ENCODE measurements around the gene ADCY4. TPM values are rescaled to one million over a fixed set of nuclear protein-coding genes. Genes with fewer than 3 reads are reported as not detected.
"Not testable (repeated sequence)": the region's sequence is repeated elsewhere in the genome, so short reads cannot be mapped to it uniquely, and the experiment has no call there.

ADCY4 gene
- total RNA-seq, 1 donor from 2014 or later, result 0.46 TPM

DNA sequence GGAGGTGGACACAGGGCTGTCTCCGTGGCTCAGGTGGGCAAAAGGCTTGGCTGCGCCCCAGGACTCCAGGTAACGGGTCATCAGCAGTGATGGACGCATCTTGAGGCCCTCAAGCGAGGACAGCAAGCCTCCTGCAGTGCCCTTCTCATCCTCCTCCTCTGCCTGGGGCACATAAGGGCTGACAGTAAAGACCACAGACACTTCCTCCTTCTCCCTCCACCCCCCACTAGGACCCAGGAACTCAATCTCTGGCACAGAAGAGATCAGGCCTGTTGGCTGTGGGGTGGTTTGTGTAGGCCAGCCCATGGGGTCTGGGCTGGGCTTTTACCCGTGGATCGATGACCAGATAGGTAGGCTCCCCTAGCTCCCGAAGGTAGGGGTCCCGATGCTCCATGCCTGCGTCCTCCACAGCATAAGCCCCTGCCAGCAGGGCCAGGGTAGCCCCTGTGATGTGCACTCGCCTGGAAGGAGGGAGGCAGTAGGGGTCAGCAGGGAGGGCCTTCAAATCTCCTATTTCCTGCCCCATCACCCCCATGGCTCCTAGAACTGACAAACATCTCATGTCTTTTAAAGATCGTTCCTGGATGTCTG, 5.7 kb downstream of the ADCY4 start:
- Mint-ChIP-seq H3K36me3 (ENCODE audit: insufficient read depth) (no peaks in the 10 kb centered on the region), H3K27ac (no peak overlapping the region), H3K4me3 (ENCODE audit: low read depth) (no peak overlapping the region), H3K4me1 (ENCODE audit: low read depth) (peaks cover 3% of the 10 kb centered on the region), H3K9me3 (ENCODE audit: low read depth) (no peaks in the 10 kb centered on the region), H3K27me3 (peaks cover 65% of the 10 kb centered on the region)
- no peak for DNase-seq (ENCODE audit: low spot score, unreplicated experiment)
- TF ChIP-seq, protein P1, sequence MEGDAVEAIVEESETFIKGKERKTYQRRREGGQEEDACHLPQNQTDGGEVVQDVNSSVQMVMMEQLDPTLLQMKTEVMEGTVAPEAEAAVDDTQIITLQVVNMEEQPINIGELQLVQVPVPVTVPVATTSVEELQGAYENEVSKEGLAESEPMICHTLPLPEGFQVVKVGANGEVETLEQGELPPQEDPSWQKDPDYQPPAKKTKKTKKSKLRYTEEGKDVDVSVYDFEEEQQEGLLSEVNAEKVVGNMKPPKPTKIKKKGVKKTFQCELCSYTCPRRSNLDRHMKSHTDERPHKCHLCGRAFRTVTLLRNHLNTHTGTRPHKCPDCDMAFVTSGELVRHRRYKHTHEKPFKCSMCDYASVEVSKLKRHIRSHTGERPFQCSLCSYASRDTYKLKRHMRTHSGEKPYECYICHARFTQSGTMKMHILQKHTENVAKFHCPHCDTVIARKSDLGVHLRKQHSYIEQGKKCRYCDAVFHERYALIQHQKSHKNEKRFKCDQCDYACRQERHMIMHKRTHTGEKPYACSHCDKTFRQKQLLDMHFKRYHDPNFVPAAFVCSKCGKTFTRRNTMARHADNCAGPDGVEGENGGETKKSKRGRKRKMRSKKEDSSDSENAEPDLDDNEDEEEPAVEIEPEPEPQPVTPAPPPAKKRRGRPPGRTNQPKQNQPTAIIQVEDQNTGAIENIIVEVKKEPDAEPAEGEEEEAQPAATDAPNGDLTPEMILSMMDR (IDR thresholded peaks at IDR 0.05; ENCODE audit: unreplicated experiment), result no peak

DNA sequence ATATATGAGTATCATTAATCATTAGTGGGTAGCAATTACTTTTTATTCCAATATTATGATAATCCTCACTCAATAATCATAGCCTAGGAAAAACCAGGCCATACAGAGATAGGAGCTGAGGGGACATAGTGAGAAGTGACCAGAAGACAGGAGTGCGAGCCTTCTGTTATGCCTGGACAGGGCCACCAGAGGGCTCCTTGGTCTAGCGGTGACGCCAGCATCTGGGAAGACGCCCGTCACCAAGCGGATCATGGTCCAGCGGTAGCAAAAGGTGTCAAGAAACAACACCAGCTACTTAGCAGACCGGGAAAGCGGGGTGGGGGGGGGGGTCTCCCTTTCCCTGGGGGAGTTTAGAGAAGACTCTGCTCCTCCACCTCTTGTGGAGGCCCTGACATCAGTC, 7.0 kb downstream of the ADCY4 start:
- DNase-seq (ENCODE audit: low spot score, unreplicated experiment); H3K4me3 Mint-ChIP-seq (ENCODE audit: low read depth): not testable (repeated sequence)
- H3K27me3 Mint-ChIP-seq, result peaks cover 57% of the 10 kb centered on the region

DNA sequence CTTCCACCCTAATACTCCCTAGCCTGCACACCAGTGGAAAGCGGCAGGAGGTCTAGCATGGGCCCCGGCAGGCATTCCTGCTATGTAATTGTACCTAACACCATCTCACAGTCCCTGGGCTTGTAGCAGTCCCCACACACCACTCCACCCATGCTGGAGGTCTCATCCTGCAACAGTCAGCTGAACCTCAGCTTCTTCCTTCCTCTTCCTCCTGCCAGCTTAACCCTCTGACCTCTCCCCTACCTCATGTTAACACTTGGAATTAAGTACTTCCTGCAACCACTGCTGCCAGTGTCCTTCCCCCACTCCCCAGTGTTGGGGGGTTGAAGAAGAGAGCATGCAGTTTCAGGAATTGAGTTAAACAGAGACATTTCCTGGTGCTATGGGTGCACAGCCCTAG, 7.6 kb downstream of the ADCY4 start:
- Mint-ChIP-seq H3K9me3 (ENCODE audit: low read depth) (no peaks in the 10 kb centered on the region), H3K4me3 (ENCODE audit: low read depth) (no peak overlapping the region), H3K36me3 (ENCODE audit: insufficient read depth) (no peaks in the 10 kb centered on the region), H3K4me1 (ENCODE audit: low read depth) (peaks cover 1% of the 10 kb centered on the region), H3K27me3 (peaks cover 56% of the 10 kb centered on the region), H3K27ac (no peak overlapping the region)
- DNase-seq (ENCODE audit: low spot score, unreplicated experiment), result no peak
- TF ChIP-seq, protein P1 (IDR thresholded peaks at IDR 0.05; ENCODE audit: unreplicated experiment), result no peak

More for the DNA sequence above, 7.0 kb downstream of the ADCY4 start:
- not testable (repeated sequence) for H3K36me3 Mint-ChIP-seq (ENCODE audit: insufficient read depth); H3K4me1 Mint-ChIP-seq (ENCODE audit: low read depth); H3K27ac Mint-ChIP-seq; H3K9me3 Mint-ChIP-seq (ENCODE audit: low read depth)
- TF ChIP-seq, protein P1 (IDR thresholded peaks at IDR 0.05; ENCODE audit: unreplicated experiment), result peak; percentile 64

DNA sequence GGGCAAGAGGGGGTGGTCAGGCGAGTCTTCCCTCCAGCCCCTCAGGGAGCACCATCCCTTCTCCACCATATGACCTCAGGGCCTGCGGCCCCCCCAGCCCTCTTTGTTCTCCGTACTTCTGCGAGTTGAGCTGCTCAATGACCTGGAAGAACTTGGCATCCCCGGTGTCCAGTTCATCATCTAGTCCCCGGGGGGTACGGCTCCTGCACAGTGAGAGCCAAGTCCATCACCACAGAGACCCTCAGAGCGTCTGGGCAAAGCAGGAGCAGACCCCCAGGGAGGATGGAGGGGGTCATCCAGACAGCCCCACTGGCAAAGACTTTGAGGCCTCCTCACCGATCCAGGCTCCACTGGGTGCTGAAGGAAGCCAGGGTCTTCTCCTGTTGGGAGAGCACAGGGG, 8.9 kb downstream of the ADCY4 start:
- H3K4me1 Mint-ChIP-seq (ENCODE audit: low read depth), result no peaks in the 10 kb centered on the region
- DNase-seq (ENCODE audit: low spot score, unreplicated experiment), result no peak
- H3K27me3 Mint-ChIP-seq, result peaks cover 50% of the 10 kb centered on the region
- TF ChIP-seq, protein P1 (IDR thresholded peaks at IDR 0.05; ENCODE audit: unreplicated experiment), result no peak
- H3K27ac Mint-ChIP-seq, result no peak overlapping the region
- H3K9me3 Mint-ChIP-seq (ENCODE audit: low read depth), result no peaks in the 10 kb centered on the region
- no peaks in the 10 kb centered on the region for H3K36me3 Mint-ChIP-seq (ENCODE audit: insufficient read depth)
- H3K4me3 Mint-ChIP-seq (ENCODE audit: low read depth), result no peak overlapping the region

DNA sequence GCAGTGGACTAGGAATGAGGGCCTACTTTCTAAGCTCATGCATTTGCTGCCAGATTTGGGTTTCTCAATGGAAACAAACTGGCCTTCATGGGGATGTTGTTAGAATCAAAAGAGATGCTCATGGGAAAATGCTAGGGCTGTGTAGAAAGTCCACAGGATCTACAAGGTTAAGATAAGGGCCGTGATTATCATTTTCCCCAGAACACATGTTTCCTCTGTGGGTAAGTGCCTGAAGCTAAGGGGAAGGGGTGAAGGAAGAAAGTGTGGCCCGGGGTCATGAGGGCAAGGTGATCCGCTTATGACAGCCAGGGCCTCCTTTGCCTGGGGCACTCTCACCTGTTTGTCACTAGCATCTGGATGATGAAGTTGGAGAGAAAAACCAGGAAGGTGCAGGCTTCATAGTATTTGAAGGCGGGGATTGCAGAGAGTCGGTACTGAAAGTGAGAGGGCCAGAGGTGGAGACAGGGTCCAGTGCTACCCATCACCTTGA, 9.8 kb downstream of the ADCY4 start:
- TF ChIP-seq, protein P1 (IDR thresholded peaks at IDR 0.05; ENCODE audit: unreplicated experiment), result no peak
- H3K27ac Mint-ChIP-seq, result no peak overlapping the region
- DNase-seq (ENCODE audit: low spot score, unreplicated experiment), result no peak
- no peaks in the 10 kb centered on the region for H3K36me3 Mint-ChIP-seq (ENCODE audit: insufficient read depth)
- H3K9me3 Mint-ChIP-seq (ENCODE audit: low read depth), result no peaks in the 10 kb centered on the region
- H3K4me1 Mint-ChIP-seq (ENCODE audit: low read depth), result no peaks in the 10 kb centered on the region
- peaks cover 46% of the 10 kb centered on the region for H3K27me3 Mint-ChIP-seq
- no peak overlapping the region for H3K4me3 Mint-ChIP-seq (ENCODE audit: low read depth)
